GM18873 (cell line): Measurements from ENCODE around the gene FAM162A.

Experiments
- ATAC-seq: cut with Tn5 transposase; IDR thresholded peaks from one replicate; pipeline ENCODE4 v1.9.1; 2021; ENCODE audit warnings: mild to moderate bottlenecking, moderate library complexity, moderate number of reproducible peaks; ENCODE audit not compliant: unreplicated experiment, low FRiP score

FAM162A gene

DNA sequence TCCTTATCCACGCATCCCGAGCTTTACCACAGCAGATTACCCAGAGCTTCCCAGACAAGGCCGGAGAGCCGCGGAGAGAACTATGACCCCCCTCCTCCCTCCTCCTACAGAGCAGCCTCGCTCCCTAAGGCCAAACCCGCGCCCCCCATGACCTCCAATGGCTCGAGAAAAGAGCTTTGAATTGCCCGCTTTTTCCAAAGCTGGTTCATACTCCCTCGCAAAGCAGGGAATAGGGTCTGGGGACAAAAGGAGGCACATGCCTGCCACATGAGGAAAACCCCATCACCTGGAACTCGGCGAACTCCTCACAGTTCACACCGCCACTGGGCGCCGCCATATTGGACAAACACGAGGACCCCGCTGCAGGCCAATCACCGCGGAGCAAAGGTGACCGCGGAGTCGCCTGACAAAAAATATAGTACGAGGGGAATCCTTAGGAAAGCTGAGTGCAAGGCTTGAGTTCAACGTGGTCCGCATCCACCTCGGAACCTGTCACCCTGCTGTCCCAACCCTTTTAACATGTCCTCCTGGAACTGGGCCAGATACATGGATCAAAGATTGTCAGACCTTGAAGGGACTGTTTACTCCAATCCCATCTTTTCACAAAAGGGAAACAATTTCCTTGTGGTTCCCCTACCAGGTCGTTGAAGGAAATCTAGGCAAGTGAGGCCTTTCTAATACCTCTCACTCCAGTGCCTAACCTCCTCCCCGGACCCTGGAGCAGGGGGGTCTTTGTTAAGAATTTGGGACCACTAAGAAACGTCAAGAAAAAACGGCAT, 905 bp upstream of the FAM162A start, which contains the start of gene MIX23:
MIX23 (minus strand) TSS at position 344 of the 779 bp plus-strand sequence; CDS start at position 337, 7 bp downstream.
- no peak for ATAC-seq

GRCh38 chr3:122387709-122388108, 3.7 kb downstream of the FAM162A start:
- ATAC-seq: no peak

- ATAC-seq: no peak
Measured at GRCh38 chr3:122389197-122389596, 5.2 kb downstream of the FAM162A start.

- no peak for ATAC-seq
Measured at GRCh38 chr3:122389892-122390291, 5.9 kb downstream of the FAM162A start.

DNA sequence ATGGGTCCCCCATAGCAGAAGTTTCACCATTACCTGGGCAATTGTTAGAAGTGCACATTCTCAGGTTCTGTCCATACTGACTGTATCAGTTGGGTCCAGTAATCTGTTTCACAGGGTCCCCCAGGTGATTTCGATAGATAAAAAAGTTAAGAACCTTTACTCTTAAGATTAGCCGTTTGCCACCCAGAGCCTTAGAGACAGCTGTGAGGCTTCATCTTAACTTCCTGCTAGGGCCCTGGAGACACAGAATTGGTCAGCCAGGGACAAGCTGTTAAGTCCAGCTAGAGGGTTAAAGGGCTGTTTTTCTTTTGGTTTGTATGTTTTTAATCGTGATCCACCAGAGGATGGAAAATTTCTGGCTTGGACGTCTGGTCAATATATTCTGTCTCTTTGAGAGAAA, 6.7 kb downstream of the FAM162A start:
- ATAC-seq: no peak

GRCh38 chr3:122391681-122392446, 7.9 kb downstream of the FAM162A start:
- ATAC-seq: no peak

GRCh38 chr3:122392868-122393844, 9.2 kb downstream of the FAM162A start:
- ATAC-seq: no peak

DNA sequence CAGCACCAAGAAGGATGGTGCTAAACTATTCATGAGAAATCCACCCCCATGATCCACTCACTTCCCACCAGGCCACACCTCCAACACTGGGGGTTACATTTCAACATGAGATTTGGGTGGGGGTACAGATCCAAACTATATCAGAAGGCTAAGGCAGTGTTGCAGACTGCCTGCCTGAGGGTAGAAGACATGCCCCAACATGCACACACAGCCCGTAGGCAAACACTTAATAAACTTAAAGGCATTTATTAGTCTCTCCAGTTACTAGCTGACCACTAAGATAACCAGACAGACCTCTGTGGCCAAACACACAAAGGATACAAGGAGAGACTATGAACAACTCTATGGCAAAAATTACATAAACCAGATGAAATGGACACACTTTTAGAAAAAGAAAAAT, 10.2 kb downstream of the FAM162A start:
- no peak for ATAC-seq

- no peak for ATAC-seq
Measured at GRCh38 chr3:122395582-122395981, 11.6 kb downstream of the FAM162A start.

GRCh38 chr3:122396511-122396910, 12.5 kb downstream of the FAM162A start:
- ATAC-seq: no peak

GRCh38 chr3:122397201-122397600, 13.2 kb downstream of the FAM162A start:
- no peak for ATAC-seq

GRCh38 chr3:122398920-122399319, 14.9 kb downstream of the FAM162A start:
- no peak for ATAC-seq

- ATAC-seq: no peak
Measured at GRCh38 chr3:122403489-122403888, 19.5 kb downstream of the FAM162A start.

GRCh38 chr3:122405015-122405414, 21.0 kb downstream of the FAM162A start:
- ATAC-seq: no peak

GRCh38 chr3:122406198-122406597, 22.2 kb downstream of the FAM162A start:
- no peak for ATAC-seq

DNA sequence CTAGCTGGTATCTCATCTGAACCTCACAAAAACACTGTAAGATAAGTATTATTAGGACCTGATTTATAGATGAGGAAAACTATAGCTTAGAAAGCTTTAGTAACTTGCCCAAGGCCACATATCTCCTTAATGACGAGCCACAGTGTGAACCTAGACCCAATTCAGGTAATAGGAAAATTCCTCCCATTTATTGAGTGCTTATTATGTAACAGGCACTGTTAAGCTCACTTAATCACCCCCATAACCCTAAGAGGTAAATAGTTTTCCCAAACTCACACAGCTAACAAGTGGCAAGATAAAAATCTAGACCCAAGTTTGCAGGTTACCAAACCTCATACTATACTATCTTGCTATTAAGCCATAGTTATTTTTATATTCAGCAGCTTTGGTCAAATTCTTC, 24.0 kb downstream of the FAM162A start:
- no peak for ATAC-seq

- ATAC-seq: no peak
Measured at GRCh38 chr3:122409446-122409845, 25.5 kb downstream of the FAM162A start.

DNA sequence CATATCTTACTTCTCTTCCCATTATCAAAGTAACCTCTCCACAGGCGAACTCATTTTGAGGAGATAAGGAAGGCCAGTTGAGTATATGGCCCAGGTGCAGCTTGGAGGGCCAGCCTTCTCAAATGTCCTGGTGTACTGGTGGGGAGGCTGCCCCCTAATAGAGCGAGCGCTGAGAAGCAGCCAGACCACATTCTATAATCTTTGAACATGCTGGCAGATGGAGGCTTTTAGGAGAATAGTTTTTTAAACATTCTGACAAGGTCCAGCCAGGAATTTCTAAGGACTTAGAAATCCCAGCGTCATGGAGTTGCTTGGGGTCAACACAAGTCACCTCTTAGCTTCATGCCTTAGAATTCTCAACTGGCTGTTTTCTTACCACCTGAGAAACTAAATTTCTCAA, 26.1 kb downstream of the FAM162A start:
- ATAC-seq: no peak

DNA sequence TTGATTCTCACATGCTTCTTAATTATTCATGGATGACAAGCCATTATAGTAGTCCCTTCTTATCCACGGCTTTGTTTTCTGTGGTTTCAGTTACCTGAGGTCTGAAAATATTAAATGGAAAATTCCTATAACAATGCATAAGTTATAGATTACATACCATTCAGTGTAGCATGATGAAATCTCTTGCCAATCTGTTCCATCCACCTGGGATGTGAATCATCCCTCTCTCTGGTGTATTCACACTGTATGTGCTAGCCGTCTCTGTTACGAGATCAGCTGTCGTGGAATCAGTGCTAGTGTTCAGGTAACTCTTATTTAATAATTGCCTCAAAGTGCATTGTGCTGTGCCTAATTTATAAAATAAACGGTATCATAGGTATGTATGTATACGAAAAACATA, 26.7 kb downstream of the FAM162A start:
- ATAC-seq: no peak

DNA sequence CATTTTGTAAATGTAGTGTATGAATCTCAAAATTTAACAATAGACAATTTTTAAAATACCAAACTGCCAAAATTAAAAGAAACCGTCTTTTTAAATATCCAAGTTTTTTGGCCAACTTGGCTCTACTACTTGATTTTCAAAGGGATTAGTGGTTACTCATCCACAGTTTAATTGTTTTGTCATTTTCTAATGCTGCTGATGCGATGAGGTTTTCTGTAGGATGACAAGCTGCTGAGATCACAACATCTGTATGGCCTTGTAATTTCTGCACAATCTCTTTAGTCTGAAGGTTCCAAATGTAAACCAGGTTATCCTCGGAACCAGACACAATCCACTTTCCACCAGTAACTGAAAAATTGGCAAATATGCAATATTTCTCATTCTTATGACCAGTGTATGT, 30.4 kb downstream of the FAM162A start:
- ATAC-seq: no peak
